ENCODE data around the gene CD44.

Gene CD44

DNA sequence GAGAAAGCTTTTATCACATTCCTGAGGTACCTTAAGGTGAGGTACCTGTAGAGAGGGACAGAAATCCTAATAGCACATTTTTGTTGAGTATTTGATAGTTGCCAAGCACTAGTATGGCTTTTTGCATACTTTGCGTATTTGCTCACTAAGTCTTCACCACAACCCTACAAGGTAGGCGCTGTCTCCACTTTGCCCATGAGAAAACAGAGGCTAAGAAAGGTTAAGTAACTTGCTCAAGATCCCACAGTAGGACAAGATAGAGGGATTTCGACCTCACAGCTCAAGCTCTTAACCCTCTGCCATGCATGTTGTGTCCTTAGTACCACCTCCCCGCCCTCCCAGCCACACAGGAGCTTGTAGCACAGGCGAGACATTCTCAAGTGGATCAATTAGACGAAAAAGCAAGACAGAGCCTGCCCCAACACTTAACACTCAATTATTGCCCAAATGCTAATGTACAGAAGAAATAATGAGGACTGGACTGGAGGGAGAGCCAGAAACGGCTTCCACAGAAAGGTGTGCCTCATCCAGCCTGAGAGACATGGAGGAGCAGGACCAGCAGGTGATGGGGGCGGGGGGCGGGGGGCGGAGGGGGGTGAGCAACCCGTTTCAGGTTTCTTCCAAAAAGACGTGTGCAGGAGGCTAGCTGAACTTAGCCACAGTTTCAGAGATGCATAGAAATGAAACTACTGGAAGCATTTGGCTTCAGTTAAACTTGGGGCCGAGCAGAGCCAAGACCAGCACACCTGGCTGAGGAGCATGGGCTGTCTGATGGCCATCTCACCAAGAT, 26.7 kb upstream of the CD44 start:
- peak; percentile 68 for DNase-seq

DNA sequence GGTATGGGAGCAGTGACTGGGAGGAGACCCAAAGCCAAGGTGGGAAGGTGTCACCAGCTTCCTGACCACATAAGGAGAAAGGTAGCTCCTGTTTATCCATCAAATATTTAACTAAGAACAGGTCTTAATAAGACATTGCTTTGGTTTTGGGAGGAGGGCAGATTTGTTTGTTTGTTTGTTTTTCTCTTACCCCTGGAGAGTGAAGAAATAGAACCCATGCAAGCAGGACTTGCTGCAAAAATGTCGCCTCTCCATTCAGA, 26.2 kb upstream of the CD44 start:
- no peak for DNase-seq

- no peak for DNase-seq
Observed at GRCh38 chr11:35114906-35115687, 23.9 kb upstream of the CD44 start.

DNA sequence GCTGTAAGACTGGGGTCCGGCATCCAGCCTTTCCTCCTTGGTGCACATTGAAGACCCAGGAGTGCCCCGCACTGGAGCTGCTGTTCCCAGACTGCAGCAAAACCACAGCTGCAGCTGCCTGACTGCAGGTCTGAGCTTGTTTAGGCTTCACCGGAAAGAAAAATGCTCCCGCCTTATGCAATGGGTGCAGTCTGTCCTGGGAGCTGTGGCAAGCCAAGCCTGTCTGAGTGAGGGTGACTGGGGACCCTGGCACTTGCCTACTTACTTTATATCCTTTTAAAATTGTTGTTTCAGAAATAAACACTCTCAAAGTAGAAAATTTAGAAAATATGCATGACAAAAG, 23.3 kb upstream of the CD44 start:
- DNase-seq = no peak

- no peak for DNase-seq
Observed at GRCh38 chr11:35116245-35116644, 22.7 kb upstream of the CD44 start.

DNA sequence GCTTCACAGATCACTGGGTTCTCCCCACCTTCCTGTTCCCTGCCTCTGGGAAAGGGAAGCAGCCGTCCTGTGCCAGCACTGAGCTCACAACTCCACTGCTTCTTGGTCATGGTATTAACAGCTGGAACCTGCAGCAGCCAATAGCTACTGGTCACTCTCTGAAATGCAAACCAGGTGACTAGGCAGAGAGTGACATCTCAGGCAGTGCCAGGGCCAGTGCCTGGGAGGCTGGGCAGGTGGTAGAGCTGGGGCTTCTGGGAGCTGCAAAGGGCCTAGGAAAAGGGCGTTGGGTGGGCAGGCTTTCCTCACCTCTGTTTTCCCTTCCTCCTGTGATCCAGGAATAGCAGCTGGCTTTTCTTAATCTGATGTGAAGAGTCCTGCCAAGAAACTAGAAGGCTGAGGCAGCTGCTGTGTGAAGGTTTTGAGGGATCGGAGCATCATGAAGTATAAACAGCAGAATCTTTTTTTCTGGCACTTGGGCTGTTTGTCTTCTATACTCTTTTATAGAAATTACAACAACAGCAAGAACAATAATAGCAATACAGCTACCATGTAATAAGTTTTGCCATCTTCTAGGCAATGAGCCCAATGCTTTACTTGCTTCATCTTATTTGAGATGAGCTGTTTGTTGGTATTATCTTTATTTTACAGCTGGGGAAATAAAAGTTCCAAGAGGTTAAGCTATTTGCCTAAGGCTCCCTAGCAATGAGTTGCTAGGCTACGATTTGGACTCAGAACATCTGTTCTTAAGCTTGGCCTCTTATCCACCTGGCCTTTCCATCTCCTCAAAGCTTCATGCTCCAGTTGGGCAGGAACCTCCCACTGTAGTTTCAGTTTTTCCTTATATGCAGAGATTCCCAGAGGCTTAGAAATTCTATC, 22.0 kb upstream of the CD44 start:
- DNase-seq = no peak

DNA sequence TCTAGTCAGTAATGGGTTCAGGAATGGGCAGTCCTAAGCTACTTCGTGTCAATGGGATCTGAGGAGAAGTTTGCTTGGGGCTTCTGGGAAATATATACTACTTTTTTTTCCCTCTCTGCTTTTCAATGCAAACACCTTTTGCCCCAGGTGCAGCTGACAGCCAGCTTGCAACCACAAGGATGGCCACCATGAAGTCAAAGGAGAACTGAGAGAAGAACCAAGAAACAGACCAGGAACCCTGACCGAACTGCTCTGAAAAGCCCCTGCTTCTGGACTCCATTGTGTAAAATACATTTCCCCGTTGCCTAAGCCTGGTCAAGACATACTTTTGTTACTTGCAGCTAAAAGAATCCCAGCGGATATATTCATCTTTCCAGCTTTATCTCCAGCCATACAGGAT, 20.1 kb upstream of the CD44 start:
- DNase-seq = no peak

- DNase-seq = peak; percentile 20
Observed at GRCh38 chr11:35121326-35121865, 17.6 kb upstream of the CD44 start.

DNA sequence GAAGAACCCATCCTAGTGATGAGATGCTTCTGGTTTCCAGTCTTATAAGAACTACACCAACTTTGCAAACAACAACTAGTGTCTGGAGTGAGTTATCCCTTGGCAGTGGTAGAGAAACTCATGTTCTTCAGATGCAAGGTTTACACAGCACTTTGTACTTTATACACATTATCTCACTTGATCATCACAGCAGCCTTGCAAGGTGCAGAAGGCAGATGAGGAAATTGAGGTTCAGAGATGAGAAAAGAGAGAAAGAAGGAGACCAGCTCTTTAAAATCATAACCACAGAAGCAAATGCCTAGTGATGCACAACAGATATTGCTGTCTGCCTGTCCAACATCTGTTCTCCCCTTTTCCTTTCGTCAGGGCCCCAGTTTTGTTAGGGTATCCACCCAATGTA, 16.7 kb upstream of the CD44 start:
- no peak for DNase-seq

DNA sequence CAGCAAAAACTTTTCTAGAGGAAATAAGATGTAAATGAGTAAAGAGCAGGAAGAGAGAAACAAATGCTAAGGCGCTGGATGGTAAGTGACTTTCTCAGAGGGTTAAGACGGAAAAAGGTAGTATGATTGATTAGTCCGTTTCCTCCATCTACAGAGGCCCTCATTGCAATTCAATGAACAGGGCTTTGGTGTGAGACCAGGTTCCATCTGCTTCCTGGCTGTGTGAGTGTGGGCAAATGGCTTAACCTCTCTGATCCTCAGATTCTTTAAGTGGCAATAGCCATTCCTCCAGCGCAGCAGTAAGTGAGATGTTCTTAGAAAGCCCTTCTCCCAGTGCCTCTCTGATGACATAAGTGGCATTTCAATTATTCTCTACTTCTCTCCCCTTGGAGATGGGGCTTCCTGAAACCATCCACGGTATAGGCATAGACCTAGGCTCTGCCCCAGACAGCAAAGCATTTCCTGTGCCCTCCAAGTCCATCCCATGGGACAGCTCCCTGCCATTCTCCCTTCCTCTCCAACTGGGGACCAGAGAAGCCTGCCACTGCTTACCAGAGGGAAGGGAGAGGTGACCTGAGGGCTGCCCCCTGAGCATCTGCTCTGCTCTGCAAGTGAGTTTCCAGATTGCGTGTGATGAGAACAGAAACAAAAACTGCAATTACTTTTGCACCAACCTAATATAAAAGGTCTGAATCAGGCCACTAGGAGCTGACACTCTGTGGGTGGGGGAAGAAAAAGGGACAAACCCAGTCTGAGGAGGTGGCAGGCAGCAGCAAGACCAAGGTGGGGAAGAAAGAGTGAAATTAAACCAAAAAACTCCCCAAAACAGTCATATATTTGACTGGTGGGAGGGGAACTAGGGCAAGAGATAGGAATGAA, 12.7 kb upstream of the CD44 start:
- no peak for DNase-seq

- DNase-seq = no peak
Observed at GRCh38 chr11:35126879-35127581, 11.9 kb upstream of the CD44 start.

GRCh38 chr11:35127619-35128018, 11.4 kb upstream of the CD44 start:
- DNase-seq = no peak

- no peak for DNase-seq
Observed at GRCh38 chr11:35131094-35131493, 7.9 kb upstream of the CD44 start.

GRCh38 chr11:35131886-35132285, 7.1 kb upstream of the CD44 start:
- no peak for DNase-seq

GRCh38 chr11:35133656-35134055, 5.3 kb upstream of the CD44 start:
- DNase-seq = no peak

DNA sequence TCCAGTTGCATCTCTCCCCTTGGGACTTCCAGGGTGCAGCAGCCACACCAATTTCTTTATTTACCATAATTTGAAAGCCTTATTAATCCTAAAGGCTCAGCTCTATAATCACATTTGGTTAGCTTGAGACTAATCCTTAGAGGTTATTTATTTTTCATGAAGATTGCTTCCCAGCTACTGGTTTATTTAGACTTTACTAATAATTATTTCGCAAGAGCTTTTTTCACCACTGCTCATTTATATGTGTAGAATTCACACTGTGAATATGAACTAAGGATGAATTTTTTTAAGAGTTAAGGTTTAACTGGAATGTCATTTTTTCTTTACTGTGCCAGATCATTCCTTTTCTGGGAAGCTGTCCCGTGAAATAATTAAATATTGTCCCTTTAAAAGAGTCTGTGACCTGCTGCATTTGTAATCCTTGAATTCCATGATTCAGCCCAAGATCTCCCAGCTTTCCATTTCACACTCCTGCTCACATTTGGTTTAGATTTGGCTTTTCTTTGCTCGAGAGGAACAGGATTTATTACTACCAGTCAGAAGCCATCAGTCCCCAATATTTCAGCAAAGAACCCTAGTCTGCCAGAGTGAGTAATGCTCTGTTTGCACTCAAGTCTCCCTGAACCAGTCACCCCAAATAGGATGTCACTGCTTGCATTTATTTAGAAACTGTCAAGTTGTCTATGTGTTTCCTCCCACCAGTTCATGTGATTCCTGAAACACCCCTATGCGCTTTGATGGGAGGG, 4.4 kb upstream of the CD44 start:
- DNase-seq = no peak

GRCh38 chr11:35135222-35135621, 3.7 kb upstream of the CD44 start:
- DNase-seq = peak; percentile 91

DNA sequence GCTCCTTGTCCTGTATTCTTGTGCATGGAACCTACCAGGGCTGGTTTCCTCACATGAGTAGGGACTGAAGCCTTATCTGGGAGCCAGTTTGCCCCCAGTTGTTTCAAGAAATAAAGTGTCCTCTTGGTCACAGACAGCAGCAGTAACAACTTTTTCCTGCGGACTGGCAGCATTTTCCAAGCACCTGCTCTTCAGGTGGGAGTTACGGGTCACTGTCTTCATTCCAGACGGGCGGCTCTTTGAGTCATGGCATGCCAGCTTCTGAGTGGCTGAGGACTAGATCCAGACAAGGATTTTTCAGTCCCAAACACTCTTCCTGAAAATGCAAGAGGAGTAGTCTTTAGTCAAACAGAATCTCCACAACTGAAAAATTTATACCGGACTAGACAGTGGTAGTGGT, 2.7 kb upstream of the CD44 start:
- DNase-seq = no peak

DNA sequence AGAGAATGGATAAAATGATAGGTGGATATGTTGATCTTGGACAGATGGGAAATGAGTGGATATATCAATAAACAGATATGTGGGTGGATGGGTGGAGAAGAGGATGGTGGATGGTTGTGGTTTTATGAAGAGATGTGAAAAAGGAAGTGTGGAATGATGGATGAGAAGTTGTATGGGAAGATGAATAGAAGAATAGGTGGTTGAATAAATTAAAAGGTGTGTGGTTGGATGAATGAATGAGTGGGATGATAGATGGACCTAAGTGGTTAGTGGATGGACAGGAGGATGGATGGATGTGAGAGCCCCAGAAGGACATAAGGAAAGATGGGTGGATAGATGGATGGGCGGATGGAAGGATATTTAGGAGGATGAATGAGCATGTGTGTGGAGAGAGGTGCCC, 913 bp upstream of the CD44 start:
- no peak for DNase-seq

- peak; percentile 70 for DNase-seq
Observed at GRCh38 chr11:35138606-35138942, 397 bp upstream of the CD44 start.

DNA sequence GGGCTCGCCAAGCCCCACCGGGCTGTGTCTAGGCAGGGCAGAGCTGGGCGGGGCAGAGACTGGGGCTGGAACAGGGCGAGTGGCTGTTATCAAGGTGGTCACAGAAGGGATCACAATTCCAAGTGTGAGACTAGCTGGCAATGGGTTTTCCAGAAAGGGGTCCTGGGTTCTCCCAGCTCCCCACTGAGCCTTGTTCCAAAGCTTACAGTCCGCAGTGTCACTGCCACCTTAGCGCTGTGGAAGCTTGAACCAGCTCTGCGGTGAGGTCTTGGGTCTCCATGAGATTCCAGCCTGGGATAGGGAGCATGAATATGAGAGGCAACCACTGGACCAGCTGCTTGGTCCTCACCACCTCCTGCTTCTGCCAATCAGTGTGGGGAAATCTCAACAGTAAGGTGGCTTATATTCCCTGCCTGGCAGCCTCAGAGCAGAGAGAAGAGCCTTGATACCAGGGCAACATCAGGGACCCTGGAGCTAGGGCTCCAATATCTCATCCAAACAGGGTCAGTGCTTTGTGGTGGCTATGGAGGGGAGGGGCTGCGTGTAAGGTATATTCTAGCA, 831 bp downstream of the CD44 start:
- DNase-seq = peak; percentile 36

Measured in NCI-H226 (cell line).